Stimulated activated CD4-positive, alpha-beta T cell treated with anti-CD3 and anti-CD28 coated beads, Interleukin-1b, Interleukin-23, amount 100 ng/mL, for 1 hour (primary cell): ENCODE data around the gene MUC3A.
A peak's percentile ranks its signal among the peaks of the same experiment; 100 is the strongest.
"Not testable (repeated sequence)": the region's sequence is repeated elsewhere in the genome, so short reads cannot be mapped to it uniquely, and the experiment has no call there.

ENCODE experiments used
- DNase-seq, 2 donors: peaks; one replicate each; pipeline ENCODE4 v3.0.0-alpha.2; 2020; ENCODE audit warnings: low read depth in 2 of 2

The MUC3A gene

GRCh38 chr7:100971111-100972001 lies 22.0 kb downstream of the MUC3A start:
- no peak for DNase-seq

GRCh38 chr7:100972002-100972347 lies 22.6 kb downstream of the MUC3A start:
- DNase-seq = no peak

- no peak for DNase-seq
Observed at GRCh38 chr7:100974021-100974420, 24.7 kb downstream of the MUC3A start.

GRCh38 chr7:100975371-100975821 lies 26.1 kb downstream of the MUC3A start:
- no peak for DNase-seq

GRCh38 chr7:100978300-100978699 lies 29.0 kb downstream of the MUC3A start:
- DNase-seq = no peak

- DNase-seq = no peak
Observed at GRCh38 chr7:100983451-100984187, 34.3 kb downstream of the MUC3A start.

GRCh38 chr7:100984241-100984918 lies 35.0 kb downstream of the MUC3A start:
- DNase-seq = not testable (repeated sequence)

GRCh38 chr7:100985033-100985797 lies 35.9 kb downstream of the MUC3A start:
- DNase-seq = not testable (repeated sequence)

- DNase-seq = no peak
Observed at GRCh38 chr7:100991631-100992030, 42.3 kb downstream of the MUC3A start.

GRCh38 chr7:100992280-100992679 lies 42.9 kb downstream of the MUC3A start:
- DNase-seq = not testable (repeated sequence)

GRCh38 chr7:100994671-100995070 lies 45.3 kb downstream of the MUC3A start:
- DNase-seq = not testable (repeated sequence)

- not testable (repeated sequence) for DNase-seq
Observed at GRCh38 chr7:100998530-100998929, 49.2 kb downstream of the MUC3A start.

GRCh38 chr7:100999334-100999733 lies 50.0 kb downstream of the MUC3A start:
- not testable (repeated sequence) for DNase-seq

GRCh38 chr7:101000025-101000424 lies 50.7 kb downstream of the MUC3A start:
- DNase-seq = not testable (repeated sequence)

- not testable (repeated sequence) for DNase-seq
Observed at GRCh38 chr7:101002333-101002732, 53.0 kb downstream of the MUC3A start.

GRCh38 chr7:101007361-101007760 lies 58.0 kb downstream of the MUC3A start:
- not testable (repeated sequence) for DNase-seq

- no peak for DNase-seq
Observed at GRCh38 chr7:101009629-101010028, 60.3 kb downstream of the MUC3A start.

- DNase-seq = no peak
Observed at GRCh38 chr7:101012931-101013330, 63.6 kb downstream of the MUC3A start.

GRCh38 chr7:101015626-101016025 lies 66.3 kb downstream of the MUC3A start:
- no peak for DNase-seq

- DNase-seq = peak; percentile 31 to 46
Observed at GRCh38 chr7:101017064-101017777, 67.9 kb downstream of the MUC3A start.
